K562 (cell line): ENCODE data around the gene OXTR. TPM values are rescaled to one million over a fixed set of nuclear protein-coding genes. Genes with fewer than 3 reads are reported as not detected.

Source experiments
- HNRNPL ChIP-seq: fragments of 200-400 bp; formaldehyde crosslinking; IDR thresholded peaks from 2 replicates; pipeline ENCODE4 v1.6.1; 2017; ENCODE audit warnings: low read depth, mild to moderate bottlenecking, low read length
- MYC ChIP-seq, 2 experiments: fragments of 250-450 bp in 1 of 2; sonication (Bioruptor Pico) in 1 of 2; IDR thresholded peaks; 2 replicates each; pipeline versions ENCODE4 v1.5.1 to v1.6.1; 2012 to 2021; ENCODE audit warnings: low read depth in 2 of 2, borderline replicate concordance in 1 of 2, improper control_type of control experiment in 1 of 2, low read length in 1 of 2, mild to moderate bottlenecking in 1 of 2, moderate library complexity in 1 of 2
- NR3C1 ChIP-seq: sonication (generic); formaldehyde crosslinking; IDR thresholded peaks from 2 replicates; pipeline ENCODE4 v1.8.1; 2022; ENCODE audit warnings: missing genetic modification reagents
- RAD21 ChIP-seq, 2 experiments: fragments of 250-450 bp in 1 of 2; fragments of 450-650 bp in 1 of 2; sonication (Bioruptor Pico) in 1 of 2; formaldehyde crosslinking in 1 of 2; IDR thresholded peaks in 1 of 2; conservative IDR thresholded peaks in 1 of 2; 2 replicates each; pipeline versions ENCODE4 v1.4.0 to v1.8.0; 2020 to 2022; ENCODE audit warnings: mild to moderate bottlenecking in 2 of 2, moderate library complexity in 1 of 2
- RBM15 ChIP-seq: fragments of 200-400 bp; formaldehyde crosslinking; IDR thresholded peaks from 2 replicates; pipeline ENCODE4 v1.6.1; 2018; ENCODE audit warnings: mild to moderate bottlenecking, low read length, moderate library complexity; ENCODE audit not compliant: insufficient read depth
- SAFB ChIP-seq: fragments of 200-400 bp; formaldehyde crosslinking; IDR thresholded peaks from 2 replicates; pipeline ENCODE4 v1.6.1; 2017; ENCODE audit warnings: low read depth, low read length, borderline replicate concordance
- TSC22D4 ChIP-seq: fragments of 450-650 bp; IDR thresholded peaks from 2 replicates; pipeline ENCODE4 v1.6.1; 2016; ENCODE audit warnings: missing genetic modification characterization, missing biosample characterization, control low read depth
- ZNF282 ChIP-seq: sonication (generic); formaldehyde crosslinking; IDR thresholded peaks from 2 replicates; pipeline ENCODE4 v1.8.1; 2023; ENCODE audit warnings: missing genetic modification reagents
- ZNF586 ChIP-seq: fragments of 450-650 bp; formaldehyde crosslinking; conservative IDR thresholded peaks from 2 replicates; pipeline ENCODE4 v1.4.0; 2020; ENCODE audit warnings: mild to moderate bottlenecking, moderate library complexity
- polyA plus RNA-seq, 8 experiments: library from polyadenylated mRNA; depleted of rRNA in 4 of 8; stranded (reverse) in 5 of 8; unstranded in 3 of 8; fragments of >200 nt; fragmentation: Nextera tagmentation in 2 of 8; fragmentation: Illumina TruSeq in 1 of 8; extraction: Ambion mirVana in 2 of 8; extraction: Trizol in 1 of 8; gene quantifications; 2 replicates each; pipeline versions ENCODE4 v1.2.1 to v1.2.3, GENCODE V29; 2011 to 2014; ENCODE audit warnings: inconsistent platforms in 1 of 8, missing spikeins in 1 of 8
- total RNA-seq, 7 experiments: library from RNA; depleted of rRNA in 6 of 7; stranded (reverse); fragments of >200 nt in 6 of 7; fragmentation: Illumina TruSeq in 2 of 7; extraction: Trizol in 2 of 7; gene quantifications; 2 replicates each; pipeline versions ENCODE4 v1.2.1 to v1.2.3, GENCODE V29; 2011 to 2021; ENCODE audit warnings: low replicate concordance in 1 of 7
- TF ChIP-seq, protein P1 (sequence below): fragments of 200-800 bp; sonication (Bioruptor generic); IDR thresholded peaks from 2 replicates; pipeline ENCODE4 v1.6.1; 2016; ENCODE audit warnings: missing genetic modification characterization, missing compliant biosample characterization
- TF ChIP-seq, protein P2 (sequence below), 2 experiments: fragments of 450-650 bp in 1 of 2; sonication (generic) in 1 of 2; formaldehyde crosslinking in 1 of 2; IDR thresholded peaks in 1 of 2; conservative IDR thresholded peaks in 1 of 2; 2 replicates each; pipeline versions ENCODE4 v1.6.1 to v1.8.1; 2016 to 2023; ENCODE audit warnings: mild to moderate bottlenecking in 2 of 2, moderate library complexity in 2 of 2, inconsistent platforms in 1 of 2, missing genetic modification reagents in 1 of 2
- TF ChIP-seq, protein P3 (sequence below): sonication (generic); formaldehyde crosslinking; IDR thresholded peaks from 2 replicates; pipeline ENCODE4 v1.8.0; 2022; ENCODE audit warnings: mild to moderate bottlenecking, missing genetic modification reagents

Gene OXTR
- total and polyA plus RNA-seq, 9 of the 15 experiments (the other 6 are each of a cell fraction or from before 2014, with no cell fraction given) = 0.14 to 1.3 (median 0.80) TPM

DNA sequence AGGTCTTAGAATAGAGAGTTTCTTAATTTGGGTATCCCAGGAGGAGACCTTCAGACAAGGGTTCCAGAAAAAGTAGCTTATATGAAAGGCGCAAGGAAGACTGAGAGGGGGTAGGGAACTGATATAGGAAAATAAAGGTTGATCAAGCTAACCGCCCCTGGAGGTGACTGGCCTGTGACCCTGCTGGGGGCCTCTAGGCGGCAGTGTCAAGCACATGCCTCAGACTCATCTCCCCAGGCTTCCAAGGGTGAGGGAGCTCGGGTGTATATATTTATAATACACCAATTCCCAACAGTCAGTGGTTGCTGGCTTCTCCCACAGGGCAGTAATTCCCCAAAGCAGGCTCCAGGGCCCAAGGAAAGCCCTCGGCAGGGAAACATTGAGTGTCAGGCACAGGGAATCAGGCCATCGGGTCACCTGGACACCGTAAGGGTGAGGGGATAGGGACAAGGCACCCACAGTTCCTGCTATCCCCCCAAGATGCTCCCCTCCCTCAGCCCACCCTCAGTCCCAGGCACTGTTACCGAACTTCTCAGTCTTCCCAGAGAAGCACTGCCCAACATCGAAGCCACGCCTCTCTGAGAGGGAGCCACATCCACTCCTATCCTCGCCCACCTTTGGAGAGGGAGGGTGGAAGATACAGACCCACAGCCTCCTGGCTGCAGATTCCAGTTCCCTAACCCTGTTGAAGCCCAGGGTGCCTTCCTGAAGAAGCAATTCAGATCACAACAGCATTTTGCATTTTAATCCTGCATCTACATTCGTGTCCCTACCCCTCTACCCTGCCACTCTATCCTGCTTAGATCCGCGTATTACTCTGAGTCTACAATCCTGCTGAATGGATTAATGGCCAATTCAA, 55.3 kb downstream of the OXTR start (continued):
- TF ChIP-seq, protein P1, sequence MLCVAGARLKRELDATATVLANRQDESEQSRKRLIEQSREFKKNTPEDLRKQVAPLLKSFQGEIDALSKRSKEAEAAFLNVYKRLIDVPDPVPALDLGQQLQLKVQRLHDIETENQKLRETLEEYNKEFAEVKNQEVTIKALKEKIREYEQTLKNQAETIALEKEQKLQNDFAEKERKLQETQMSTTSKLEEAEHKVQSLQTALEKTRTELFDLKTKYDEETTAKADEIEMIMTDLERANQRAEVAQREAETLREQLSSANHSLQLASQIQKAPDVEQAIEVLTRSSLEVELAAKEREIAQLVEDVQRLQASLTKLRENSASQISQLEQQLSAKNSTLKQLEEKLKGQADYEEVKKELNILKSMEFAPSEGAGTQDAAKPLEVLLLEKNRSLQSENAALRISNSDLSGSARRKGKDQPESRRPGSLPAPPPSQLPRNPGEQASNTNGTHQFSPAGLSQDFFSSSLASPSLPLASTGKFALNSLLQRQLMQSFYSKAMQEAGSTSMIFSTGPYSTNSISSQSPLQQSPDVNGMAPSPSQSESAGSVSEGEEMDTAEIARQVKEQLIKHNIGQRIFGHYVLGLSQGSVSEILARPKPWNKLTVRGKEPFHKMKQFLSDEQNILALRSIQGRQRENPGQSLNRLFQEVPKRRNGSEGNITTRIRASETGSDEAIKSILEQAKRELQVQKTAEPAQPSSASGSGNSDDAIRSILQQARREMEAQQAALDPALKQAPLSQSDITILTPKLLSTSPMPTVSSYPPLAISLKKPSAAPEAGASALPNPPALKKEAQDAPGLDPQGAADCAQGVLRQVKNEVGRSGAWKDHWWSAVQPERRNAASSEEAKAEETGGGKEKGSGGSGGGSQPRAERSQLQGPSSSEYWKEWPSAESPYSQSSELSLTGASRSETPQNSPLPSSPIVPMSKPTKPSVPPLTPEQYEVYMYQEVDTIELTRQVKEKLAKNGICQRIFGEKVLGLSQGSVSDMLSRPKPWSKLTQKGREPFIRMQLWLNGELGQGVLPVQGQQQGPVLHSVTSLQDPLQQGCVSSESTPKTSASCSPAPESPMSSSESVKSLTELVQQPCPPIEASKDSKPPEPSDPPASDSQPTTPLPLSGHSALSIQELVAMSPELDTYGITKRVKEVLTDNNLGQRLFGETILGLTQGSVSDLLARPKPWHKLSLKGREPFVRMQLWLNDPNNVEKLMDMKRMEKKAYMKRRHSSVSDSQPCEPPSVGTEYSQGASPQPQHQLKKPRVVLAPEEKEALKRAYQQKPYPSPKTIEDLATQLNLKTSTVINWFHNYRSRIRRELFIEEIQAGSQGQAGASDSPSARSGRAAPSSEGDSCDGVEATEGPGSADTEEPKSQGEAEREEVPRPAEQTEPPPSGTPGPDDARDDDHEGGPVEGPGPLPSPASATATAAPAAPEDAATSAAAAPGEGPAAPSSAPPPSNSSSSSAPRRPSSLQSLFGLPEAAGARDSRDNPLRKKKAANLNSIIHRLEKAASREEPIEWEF = no peak
- no peak for TF ChIP-seq HNRNPL
- no peak for TF ChIP-seq SAFB
- TF ChIP-seq TSC22D4 = no peak
- no peak for TF ChIP-seq ZNF586
- TF ChIP-seq MYC (IDR thresholded peaks at IDR 0.05; ENCODE audit: low read depth, low read length) = 0 out of 2 replicates have a peak, but pooled peaks have one; percentile 38
- no peak for TF ChIP-seq MYC (CRISPR knock-in tag; IDR thresholded peaks at IDR 0.05; ENCODE audit: borderline replicate concordance, low read depth)
- TF ChIP-seq ZNF282 (CRISPR knock-in tag) = no peak
- TF ChIP-seq, protein P2, sequence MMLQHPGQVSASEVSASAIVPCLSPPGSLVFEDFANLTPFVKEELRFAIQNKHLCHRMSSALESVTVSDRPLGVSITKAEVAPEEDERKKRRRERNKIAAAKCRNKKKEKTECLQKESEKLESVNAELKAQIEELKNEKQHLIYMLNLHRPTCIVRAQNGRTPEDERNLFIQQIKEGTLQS (IDR thresholded peaks at IDR 0.05) = no peak
- TF ChIP-seq, protein P2 (CRISPR knock-in tag; conservative IDR thresholded peaks at IDR 0.05) = no peak
- no peak for TF ChIP-seq NR3C1 (CRISPR knock-in tag)
- TF ChIP-seq RAD21 (CRISPR knock-in tag; conservative IDR thresholded peaks at IDR 0.05 in 1 of 2, IDR thresholded peaks at IDR 0.05 in 1 of 2) = peak; percentile 8 to 41; a peak in 3 of 4 replicates
- TF ChIP-seq, protein P3, sequence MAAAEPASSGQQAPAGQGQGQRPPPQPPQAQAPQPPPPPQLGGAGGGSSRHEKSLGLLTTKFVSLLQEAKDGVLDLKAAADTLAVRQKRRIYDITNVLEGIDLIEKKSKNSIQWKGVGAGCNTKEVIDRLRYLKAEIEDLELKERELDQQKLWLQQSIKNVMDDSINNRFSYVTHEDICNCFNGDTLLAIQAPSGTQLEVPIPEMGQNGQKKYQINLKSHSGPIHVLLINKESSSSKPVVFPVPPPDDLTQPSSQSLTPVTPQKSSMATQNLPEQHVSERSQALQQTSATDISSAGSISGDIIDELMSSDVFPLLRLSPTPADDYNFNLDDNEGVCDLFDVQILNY = no peak
- no peak for TF ChIP-seq RBM15
